Panc1 (cell line): ENCODE measurements around the gene IGFBP7.

Experiments
- CTCF ChIP-seq: fragments of 450-650 bp; IDR thresholded peaks from 2 replicates; pipeline ENCODE4 v1.5.1; 2017; ENCODE audit warnings: mild to moderate bottlenecking
- POLR2AphosphoS5 ChIP-seq: IDR thresholded peaks from 2 replicates; pipeline ENCODE4 v1.6.1; 2012; ENCODE audit warnings: mild to moderate bottlenecking, low read depth, low read length, moderate library complexity
- REST ChIP-seq, 2 experiments: IDR thresholded peaks; 2 replicates each; pipeline ENCODE4 v1.6.1; 2011 to 2012; ENCODE audit warnings: low read depth in 2 of 2, control low read depth in 1 of 2, low read length in 1 of 2, mild to moderate bottlenecking in 1 of 2, moderate library complexity in 1 of 2; ENCODE audit not compliant: insufficient read depth in 1 of 2
- SIN3A ChIP-seq: IDR thresholded peaks from 2 replicates; pipeline ENCODE4 v1.6.1; 2012; ENCODE audit warnings: low read depth, mild to moderate bottlenecking, low read length, moderate library complexity, borderline replicate concordance; ENCODE audit not compliant: insufficient read depth
- TCF7L2 ChIP-seq: IDR thresholded peaks from 2 replicates; pipeline ENCODE4 v1.6.1; 2011; ENCODE audit warnings: mild to moderate bottlenecking, low read depth, low read length, inconsistent platforms

GRCh38 chr4:57104706-57105560 lies 5.3 kb downstream of the IGFBP7 start:
- TF ChIP-seq CTCF, result no peak
- TF ChIP-seq REST (IDR thresholded peaks at IDR 0.05; ENCODE audit: insufficient read depth in 1 of 2, low read depth in 2 of 2, low read length in 1 of 2), result no peak
- TF ChIP-seq TCF7L2, result no peak
- TF ChIP-seq POLR2AphosphoS5, result no peak
- TF ChIP-seq SIN3A, result no peak
